Measurements from ENCODE around the gene HRAS. TPM values are rescaled to one million over a fixed set of nuclear protein-coding genes. Genes with fewer than 3 reads are reported as not detected.

The HRAS gene
- total RNA-seq, 4 donors from 2014 or later, result 41.1 to 68.0 (median 53.8) TPM

DNA sequence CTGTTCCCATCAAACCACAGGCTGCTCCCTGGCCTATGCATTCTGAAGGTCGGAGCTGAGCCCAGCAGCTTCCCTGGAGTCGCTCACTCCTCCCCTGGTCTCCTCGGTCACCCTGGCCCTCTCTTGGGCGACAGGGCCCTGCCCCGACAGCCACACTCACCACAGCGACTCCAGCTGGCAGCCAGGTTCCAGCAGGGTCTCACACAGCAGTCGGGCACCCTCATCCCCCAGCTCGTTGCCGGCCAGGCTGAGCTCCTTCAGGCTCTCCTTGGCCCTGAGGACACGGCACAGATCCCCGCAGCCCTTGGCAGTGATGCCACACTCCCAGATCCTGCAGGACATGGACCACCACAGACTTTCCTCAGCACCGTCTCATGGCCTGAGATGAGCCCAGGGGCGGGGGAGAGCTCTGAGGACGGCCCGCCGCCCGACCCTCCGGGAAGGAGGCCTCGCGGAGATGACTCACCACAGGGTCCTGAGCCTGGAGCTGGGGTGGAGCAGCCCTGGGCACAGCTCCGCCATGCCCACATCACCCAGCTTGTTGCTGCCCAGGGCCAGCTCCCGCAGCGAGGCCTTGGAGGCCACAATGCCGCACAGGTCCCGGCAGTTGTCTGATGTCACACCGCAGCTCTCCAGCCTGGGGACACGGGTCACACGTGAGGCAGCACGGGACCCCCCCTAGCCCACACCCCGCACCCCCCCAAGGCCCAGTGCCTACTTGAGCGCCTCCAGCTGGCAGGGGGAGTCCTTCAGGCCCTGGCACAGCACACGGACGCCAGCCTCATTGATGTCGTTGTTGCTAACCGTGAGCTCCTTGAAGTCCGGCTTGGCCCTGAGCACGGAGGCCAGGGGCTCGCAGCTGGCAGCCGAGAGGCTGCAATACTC, 36.8 kb downstream of the HRAS start:
- Histone ChIP-seq H3K9me3 (no peaks in the 10 kb centered on the region), H3K4me3 (no peak overlapping the region), H3K36me3 (peaks cover 0 to 87% of the 10 kb centered on the region in 2 donors), H3K27me3 (no peaks in the 10 kb centered on the region), H3K4me1 (peaks cover 0 to 17% (median 9%) of the 10 kb centered on the region in 3 donors), H3K27ac (no peak overlapping the region)
- 100% methylated on average over 4 of the region's 39 CpGs; no CpG with 5 or more reads in 1 of the 2 donors for WGBS, 2 donors (ENCODE audit: low coverage in 1 of 2)
- TF ChIP-seq POLR2A (IDR thresholded peaks at IDR 0.05) (no peak), POLR2AphosphoS5 (IDR thresholded peaks at IDR 0.05) (no peak), EP300 (IDR thresholded peaks at IDR 0.05) (no peak)
- TF ChIP-seq, protein P1, sequence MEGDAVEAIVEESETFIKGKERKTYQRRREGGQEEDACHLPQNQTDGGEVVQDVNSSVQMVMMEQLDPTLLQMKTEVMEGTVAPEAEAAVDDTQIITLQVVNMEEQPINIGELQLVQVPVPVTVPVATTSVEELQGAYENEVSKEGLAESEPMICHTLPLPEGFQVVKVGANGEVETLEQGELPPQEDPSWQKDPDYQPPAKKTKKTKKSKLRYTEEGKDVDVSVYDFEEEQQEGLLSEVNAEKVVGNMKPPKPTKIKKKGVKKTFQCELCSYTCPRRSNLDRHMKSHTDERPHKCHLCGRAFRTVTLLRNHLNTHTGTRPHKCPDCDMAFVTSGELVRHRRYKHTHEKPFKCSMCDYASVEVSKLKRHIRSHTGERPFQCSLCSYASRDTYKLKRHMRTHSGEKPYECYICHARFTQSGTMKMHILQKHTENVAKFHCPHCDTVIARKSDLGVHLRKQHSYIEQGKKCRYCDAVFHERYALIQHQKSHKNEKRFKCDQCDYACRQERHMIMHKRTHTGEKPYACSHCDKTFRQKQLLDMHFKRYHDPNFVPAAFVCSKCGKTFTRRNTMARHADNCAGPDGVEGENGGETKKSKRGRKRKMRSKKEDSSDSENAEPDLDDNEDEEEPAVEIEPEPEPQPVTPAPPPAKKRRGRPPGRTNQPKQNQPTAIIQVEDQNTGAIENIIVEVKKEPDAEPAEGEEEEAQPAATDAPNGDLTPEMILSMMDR (IDR thresholded peaks at IDR 0.05), result no peak
- no peak for ATAC-seq

DNA sequence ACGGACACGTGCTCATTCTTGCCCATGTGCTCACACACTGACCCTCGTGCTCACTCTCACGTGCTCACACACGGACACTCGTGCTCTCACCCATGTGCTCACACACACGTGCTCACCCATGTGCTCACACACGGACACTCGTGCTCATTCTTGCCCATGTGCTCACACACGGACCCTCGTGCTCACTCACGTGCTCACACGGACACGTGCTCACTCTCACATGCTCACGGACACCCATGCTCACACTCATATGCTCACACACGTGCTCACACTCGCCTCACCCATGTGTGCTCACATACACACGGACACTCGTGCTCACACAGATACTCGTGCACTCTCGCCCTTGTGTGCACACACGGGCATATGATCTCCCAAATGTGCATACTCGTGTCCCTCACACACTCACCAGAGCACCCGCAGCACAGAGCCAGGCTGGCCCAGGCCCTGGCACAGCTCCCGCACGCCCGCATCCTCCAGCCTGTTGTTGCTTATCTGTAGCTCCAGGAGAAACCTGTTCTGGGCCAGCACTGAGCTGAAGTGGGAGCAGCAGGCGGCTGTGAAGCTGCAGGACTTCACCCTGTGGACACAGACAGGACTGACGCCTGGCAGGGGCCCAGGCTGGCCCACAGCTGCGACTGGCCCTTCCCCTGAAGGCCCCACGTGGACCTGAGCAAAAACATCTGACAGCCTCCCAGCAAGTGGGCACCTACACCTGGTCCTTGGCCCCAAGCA, 37.6 kb downstream of the HRAS start:
- Histone ChIP-seq H3K4me3 (no peak overlapping the region), H3K9me3 (no peaks in the 10 kb centered on the region), H3K4me1 (peaks cover 0 to 9% (median 1%) of the 10 kb centered on the region in 3 donors), H3K27me3 (no peaks in the 10 kb centered on the region), H3K27ac (no peak overlapping the region), H3K36me3 (peaks cover 0 to 95% of the 10 kb centered on the region in 2 donors)
- ATAC-seq, result no peak
- TF ChIP-seq POLR2A (IDR thresholded peaks at IDR 0.05) (no peak), POLR2AphosphoS5 (IDR thresholded peaks at IDR 0.05) (no peak), EP300 (IDR thresholded peaks at IDR 0.05) (no peak)
- TF ChIP-seq, protein P1 (IDR thresholded peaks at IDR 0.05), result no peak
- WGBS, 2 donors (ENCODE audit: low coverage in 1 of 2), result 90 to 97% methylated on average over 9 to 22 of the region's 31 CpGs

DNA sequence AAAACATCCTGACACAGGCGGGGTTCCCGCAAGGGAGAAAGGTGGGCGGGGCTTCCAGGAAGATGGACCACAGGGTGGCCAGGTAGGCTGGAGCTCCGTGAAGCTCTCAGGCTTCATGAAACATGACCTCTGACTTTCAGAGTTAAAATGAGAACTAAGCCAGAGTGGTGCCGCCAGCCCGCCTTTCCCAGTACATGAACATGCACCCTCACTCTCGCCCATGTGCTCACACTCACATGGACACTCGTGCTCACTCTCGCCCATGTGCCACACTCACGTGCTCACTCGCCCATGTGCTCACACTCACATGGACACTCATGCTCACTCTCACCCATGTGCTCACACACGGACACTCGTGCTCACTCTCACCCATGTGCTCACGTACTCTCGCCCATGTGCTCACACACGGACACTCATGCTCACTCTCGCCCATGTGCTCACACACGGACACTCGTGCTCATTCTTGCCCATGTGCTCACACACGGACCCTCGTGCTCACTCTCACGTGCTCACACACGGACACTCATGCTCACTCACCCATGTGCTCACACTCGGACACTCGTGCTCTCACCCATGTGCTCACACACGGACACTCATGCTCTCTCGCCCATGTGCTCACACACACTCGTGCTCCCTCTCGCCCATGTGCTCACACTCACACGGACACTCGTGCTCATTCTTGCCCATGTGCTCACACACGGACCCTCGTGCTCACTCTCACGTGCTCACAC, 38.4 kb downstream of the HRAS start:
- no peaks in the 10 kb centered on the region for H3K27me3 ChIP-seq
- H3K9me3 ChIP-seq, result no peaks in the 10 kb centered on the region
- peaks cover 0 to 96% of the 10 kb centered on the region in 2 donors for H3K36me3 ChIP-seq
- no peak for TF ChIP-seq POLR2A (IDR thresholded peaks at IDR 0.05)
- TF ChIP-seq EP300 (IDR thresholded peaks at IDR 0.05), result no peak
- TF ChIP-seq, protein P1 (IDR thresholded peaks at IDR 0.05), result no peak
- TF ChIP-seq POLR2AphosphoS5 (IDR thresholded peaks at IDR 0.05), result no peak
- no peak for ATAC-seq
- H3K27ac ChIP-seq, result no peak overlapping the region
- 90 to 93% methylated on average over 22 to 32 of the region's 34 CpGs for WGBS, 2 donors (ENCODE audit: low coverage in 1 of 2)
- peaks cover 0 to 1% (median 0%) of the 10 kb centered on the region in 3 donors for H3K4me1 ChIP-seq
- H3K4me3 ChIP-seq, result no peak overlapping the region

DNA sequence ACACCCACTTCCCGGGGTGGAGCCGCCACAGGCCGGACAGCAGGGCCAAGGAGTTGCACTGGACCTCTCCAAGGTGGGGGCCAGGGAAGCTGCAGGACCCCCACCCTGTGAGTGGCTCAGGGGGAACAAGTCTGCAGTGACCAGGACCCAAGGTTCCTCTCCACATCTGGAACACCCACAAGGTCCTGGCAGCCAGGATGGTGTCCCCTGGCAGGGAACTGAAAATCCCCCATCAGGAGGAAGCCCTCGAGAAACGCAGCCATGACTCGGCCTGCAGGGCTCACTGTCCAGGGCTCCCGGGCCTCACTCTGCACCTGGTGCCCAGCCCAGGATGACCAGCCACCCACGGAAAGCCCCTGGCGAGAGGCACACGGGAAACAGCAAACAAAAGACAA, 39.8 kb downstream of the HRAS start:
- H3K4me3 ChIP-seq, result no peak overlapping the region
- H3K27me3 ChIP-seq, result no peaks in the 10 kb centered on the region
- TF ChIP-seq POLR2A (IDR thresholded peaks at IDR 0.05) (no peak), POLR2AphosphoS5 (IDR thresholded peaks at IDR 0.05) (no peak), EP300 (IDR thresholded peaks at IDR 0.05) (no peak)
- TF ChIP-seq, protein P1 (IDR thresholded peaks at IDR 0.05), result no peak
- H3K9me3 ChIP-seq, result no peaks in the 10 kb centered on the region
- H3K36me3 ChIP-seq, result peaks cover 0 to 91% of the 10 kb centered on the region in 2 donors
- no peak for ATAC-seq
- 70% methylated on average over 3 of the region's 10 CpGs; no CpG with 5 or more reads in 1 of the 2 donors for WGBS, 2 donors (ENCODE audit: low coverage in 1 of 2)
- no peaks in the 10 kb centered on the region for H3K4me1 ChIP-seq
- H3K27ac ChIP-seq, result no peak overlapping the region

All from gastroesophageal sphincter (tissue), 4 donors.